K562 (cell line): ENCODE data around the gene RNF13. TPM values are rescaled to one million over a fixed set of nuclear protein-coding genes. Genes with fewer than 3 reads are reported as not detected.

Experiments
- ATAC-seq: fragments of 200-7000 bp; cut with Tn5 transposase; 3 replicates; pipeline ENCODE4 v1.9.1; 2020; ENCODE audit warnings: moderate library complexity
- BruUV-seq: library from RNA; stranded (reverse); fragments of 400-500 nt; replicated peaks from 2 replicates; lab custom pipeline; 2021; lab: Mats Ljungman, UMichigan
- CTCF ChIA-PET: fragments of 300-600 bp; formaldehyde crosslinking; extraction: SDS; loops from one replicate; lab custom pipeline; 2021; ENCODE audit warnings: low intra/inter-chr PET ratio; lab: Yijun Ruan, JAX
- POLR2A ChIA-PET: fragments of 300-600, 350-650 bp; sonication (Branson Sonifier 250); formaldehyde crosslinking; extraction: SDS; loops from one replicate; lab custom pipeline; 2021; ENCODE audit warnings: antibody characterized with exemption, inconsistent platforms; lab: Yijun Ruan, JAX
- DNase-seq, 4 experiments: peaks; one replicate each; pipeline versions ENCODE4 v3.0.0 to v3.0.0-alpha.2; 2011 to 2018; ENCODE audit warnings: low spot score in 3 of 4, mixed read lengths in 3 of 4; ENCODE audit errors: extremely low read depth in 1 of 4
- FAIRE-seq: peaks from 2 replicates; lab custom pipeline; 2011; peaks lifted over from hg19 to GRCh38; lab: Jason Lieb, UNC
- H2AFZ ChIP-seq: 2 replicates; pipeline ENCODE4 v1.6.0; 2011; ENCODE audit warnings: low read depth, low read length, control low read depth, inconsistent platforms
- H3K27ac ChIP-seq: fragments of 200-600 bp; 3 replicates; pipeline ENCODE4 v1.8.0; 2011; ENCODE audit warnings: low read depth, mild to moderate bottlenecking, control low read depth, inconsistent platforms, low read length, moderate library complexity, mixed read lengths; ENCODE audit errors: extremely low read depth
- H3K27me3 ChIP-seq, 2 experiments: fragments of 300-600 bp in 1 of 2; 2 replicates in 1 of 2; 3 replicates in 1 of 2; pipeline versions ENCODE4 v1.6.0 to v1.8.0; 2011; ENCODE audit warnings: inconsistent platforms in 2 of 2, low read length in 2 of 2, mild to moderate bottlenecking in 1 of 2, mixed read lengths in 1 of 2, moderate library complexity in 1 of 2; ENCODE audit not compliant: control insufficient read depth in 2 of 2, insufficient read depth in 2 of 2
- H3K36me3 ChIP-seq: fragments of 300-600 bp; 3 replicates; pipeline ENCODE4 v1.8.0; 2011; ENCODE audit warnings: mild to moderate bottlenecking, low read length, inconsistent platforms; ENCODE audit not compliant: control insufficient read depth, insufficient read depth
- H3K4me1 ChIP-seq, 2 experiments: fragments of 200-600 bp in 1 of 2; replicated peaks in 1 of 2; 2 replicates in 1 of 2; 3 replicates in 1 of 2; pipeline versions ENCODE4 v1.5.1 to v1.8.0; 2011; ENCODE audit warnings: inconsistent platforms in 2 of 2, low read length in 2 of 2, mild to moderate bottlenecking in 1 of 2, mixed read lengths in 1 of 2, moderate library complexity in 1 of 2; ENCODE audit not compliant: control insufficient read depth in 2 of 2, insufficient read depth in 2 of 2
- H3K4me2 ChIP-seq: 2 replicates; pipeline ENCODE4 v1.6.1; 2011; ENCODE audit warnings: low read length, control low read depth, inconsistent platforms, mixed read lengths; ENCODE audit not compliant: insufficient read depth
- H3K4me3 ChIP-seq: fragments of 200-600 bp; sonication (generic), shearing (Covaris generic); 2 replicates; pipeline ENCODE4 v1.5.1; 2016; ENCODE audit warnings: control low read depth, inconsistent platforms
- H3K79me2 ChIP-seq: fragments of 200-600 bp; 3 replicates; pipeline ENCODE4 v1.8.0; 2011; ENCODE audit warnings: low read length, inconsistent platforms; ENCODE audit not compliant: control insufficient read depth, insufficient read depth
- H3K9ac ChIP-seq, 2 experiments: 2 replicates each; pipeline versions ENCODE4 v1.6.0 to v1.6.1; 2011; ENCODE audit warnings: low read depth in 2 of 2, low read length in 2 of 2, control low read depth in 1 of 2, inconsistent platforms in 1 of 2, mild to moderate bottlenecking in 1 of 2, mixed read lengths in 1 of 2; ENCODE audit not compliant: insufficient read depth in 1 of 2
- H3K9me1 ChIP-seq: one replicate; pipeline ENCODE4 v1.6.0; 2011; ENCODE audit warnings: inconsistent platforms, mild to moderate bottlenecking, low read length, moderate library complexity; ENCODE audit not compliant: control insufficient read depth, insufficient read depth
- H3K9me3 ChIP-seq: replicated peaks from 2 replicates; pipeline ENCODE4 v1.5.1; 2011; ENCODE audit warnings: low read depth, low read length, inconsistent platforms; ENCODE audit not compliant: control insufficient read depth, insufficient read depth
- H4K20me1 ChIP-seq: replicated peaks from 2 replicates; pipeline ENCODE4 v1.6.1; 2011; ENCODE audit warnings: low read length, inconsistent platforms, mixed read lengths; ENCODE audit not compliant: control insufficient read depth, insufficient read depth
- CBX8 ChIP-seq: fragments of 200-600 bp; sonication (generic); IDR thresholded peaks from 2 replicates; pipeline ENCODE4 v1.6.1; 2012; ENCODE audit warnings: borderline replicate concordance, mixed run types, low read depth, mild to moderate bottlenecking, moderate library complexity, mixed read lengths, low read length, control low read depth, inconsistent platforms; ENCODE audit not compliant: poor library complexity, severe bottlenecking; ENCODE audit errors: extremely low read depth
- GMEB1 ChIP-seq: fragments of 250-450 bp; sonication (Bioruptor Pico); IDR thresholded peaks from 2 replicates; pipeline ENCODE4 v1.4.0; 2020; ENCODE audit warnings: mild to moderate bottlenecking
- HBP1 ChIP-seq: fragments of 450-650 bp; formaldehyde crosslinking; IDR thresholded peaks from 2 replicates; pipeline ENCODE4 v1.4.0; 2022; ENCODE audit warnings: missing genetic modification characterization
- NR2C2 ChIP-seq, 2 experiments: fragments of 200-800 bp in 1 of 2; sonication (Bioruptor generic) in 1 of 2; sonication (generic) in 1 of 2; formaldehyde crosslinking in 1 of 2; IDR thresholded peaks; 2 replicates each; pipeline versions ENCODE4 v1.6.1 to v1.8.0; 2016 to 2022; ENCODE audit warnings: mild to moderate bottlenecking in 1 of 2, missing compliant biosample characterization in 1 of 2, missing genetic modification characterization in 1 of 2, missing genetic modification reagents in 1 of 2
- POLR3A ChIP-seq: IDR thresholded peaks from 2 replicates; pipeline ENCODE4 v1.6.1; 2011; ENCODE audit warnings: borderline replicate concordance, mild to moderate bottlenecking, moderate library complexity; ENCODE audit not compliant: insufficient read length, insufficient read depth; ENCODE audit errors: extremely low read depth
- SRSF1 ChIP-seq: fragments of 200-400 bp; formaldehyde crosslinking; IDR thresholded peaks from 2 replicates; pipeline ENCODE4 v1.6.1; 2017; ENCODE audit warnings: mild to moderate bottlenecking, low read depth, low read length, moderate library complexity
- U2AF2 ChIP-seq: fragments of 200-400 bp; formaldehyde crosslinking; optimal IDR thresholded peaks from 2 replicates; pipeline ENCODE3; 2017; ENCODE audit warnings: low read depth, mild to moderate bottlenecking, low read length
- USF2 ChIP-seq: sonication (generic); formaldehyde crosslinking; IDR thresholded peaks from 2 replicates; pipeline ENCODE4 v1.5.0; 2020; ENCODE audit warnings: missing genetic modification reagents
- ZBTB26 ChIP-seq: fragments of 450-650 bp; formaldehyde crosslinking; IDR thresholded peaks from 2 replicates; pipeline ENCODE4 v1.4.0; 2022; ENCODE audit warnings: missing genetic modification characterization
- WGBS: fragments of 100-300 bp; shearing (Covaris generic); methylation state at CpG from one replicate; pipeline ENCODE4 v1.1.6; 2016; ENCODE audit warnings: low coverage, mixed read lengths; ENCODE audit not compliant: insufficient coverage; ENCODE audit errors: missing lambda C conversion rate; 5-methylcytosine and 5-hydroxymethylcytosine counted together
- in situ Hi-C: fragments of 300-500 bp; cut with MboI; formaldehyde crosslinking; loops from 4 replicates; pipeline ENCODE4 v1.15.0; 2018; ENCODE audit warnings: inconsistent platforms, mixed read lengths
- intact Hi-C: fragments of 100-400 bp; cut with micrococcal nuclease; formaldehyde crosslinking; loops from 2 replicates; pipeline ENCODE4 v1.14.2; 2022
- polyA plus RNA-seq, 8 experiments: library from polyadenylated mRNA; depleted of rRNA in 4 of 8; stranded (reverse) in 5 of 8; unstranded in 3 of 8; fragments of >200 nt; fragmentation: Nextera tagmentation in 2 of 8; fragmentation: Illumina TruSeq in 1 of 8; extraction: Ambion mirVana in 2 of 8; extraction: Trizol in 1 of 8; gene quantifications; 2 replicates each; pipeline versions ENCODE4 v1.2.1 to v1.2.3, GENCODE V29; 2011 to 2014; ENCODE audit warnings: inconsistent platforms in 1 of 8, missing spikeins in 1 of 8
- total RNA-seq, 7 experiments: library from RNA; depleted of rRNA in 6 of 7; stranded (reverse); fragments of >200 nt in 6 of 7; fragmentation: Illumina TruSeq in 2 of 7; extraction: Trizol in 2 of 7; gene quantifications; 2 replicates each; pipeline versions ENCODE4 v1.2.1 to v1.2.3, GENCODE V29; 2011 to 2021; ENCODE audit warnings: low replicate concordance in 1 of 7

Gene RNF13
- total and polyA plus RNA-seq, 9 of the 15 experiments (the other 6 are each of a cell fraction or from before 2014, with no cell fraction given), result 12.7 to 35.8 (median 18.9) TPM

GRCh38 chr3:149895769-149896168 lies 82.8 kb downstream of the RNF13 start:
- no peak for TF ChIP-seq CBX8
- TF ChIP-seq HBP1 (CRISPR knock-in tag), result no peak
- no peak for TF ChIP-seq SRSF1
- TF ChIP-seq USF2 (CRISPR knock-in tag), result no peak
- no peak for TF ChIP-seq ZBTB26 (CRISPR knock-in tag)
- TF ChIP-seq POLR3A, result no peak
- TF ChIP-seq NR2C2 (CRISPR knock-in tag; IDR thresholded peaks at IDR 0.05), result no peak
- TF ChIP-seq NR2C2 (tag; IDR thresholded peaks at IDR 0.05), result no peak
- TF ChIP-seq GMEB1 (CRISPR knock-in tag), result no peak
- no peak for TF ChIP-seq U2AF2
- Histone ChIP-seq H3K4me1 (peaks cover 0 to 6% of the 10 kb centered on the region in 2 experiments; a peak in 2 of 5 replicates), H3K36me3 (no peaks in the 10 kb centered on the region), H4K20me1 (no peaks in the 10 kb centered on the region), H3K79me2 (no peaks in the 10 kb centered on the region), H3K4me2 (no peak overlapping the region), H3K9me1 (no peaks in the 10 kb centered on the region), H3K9ac (no peak overlapping the region), H3K9me3 (no peaks in the 10 kb centered on the region), H3K27me3 (no peaks in the 10 kb centered on the region), H2AFZ (no peak overlapping the region), H3K27ac (no peak overlapping the region), H3K4me3 (no peak overlapping the region)
- intact Hi-C loops (no loop called here), in situ Hi-C loops (no loop called here)
- FAIRE-seq, result no peak
- ChIA-PET POLR2A (no interaction called here), CTCF (no interaction called here)
- WGBS, result 46% methylated on average over 2 of the region's 2 CpGs
- BruUV-seq, result no TSS peak
- no peak for DNase-seq
- no peak for ATAC-seq
